ENCODE data around the gene SMARCA2.

- TF ChIP-seq, protein P1, sequence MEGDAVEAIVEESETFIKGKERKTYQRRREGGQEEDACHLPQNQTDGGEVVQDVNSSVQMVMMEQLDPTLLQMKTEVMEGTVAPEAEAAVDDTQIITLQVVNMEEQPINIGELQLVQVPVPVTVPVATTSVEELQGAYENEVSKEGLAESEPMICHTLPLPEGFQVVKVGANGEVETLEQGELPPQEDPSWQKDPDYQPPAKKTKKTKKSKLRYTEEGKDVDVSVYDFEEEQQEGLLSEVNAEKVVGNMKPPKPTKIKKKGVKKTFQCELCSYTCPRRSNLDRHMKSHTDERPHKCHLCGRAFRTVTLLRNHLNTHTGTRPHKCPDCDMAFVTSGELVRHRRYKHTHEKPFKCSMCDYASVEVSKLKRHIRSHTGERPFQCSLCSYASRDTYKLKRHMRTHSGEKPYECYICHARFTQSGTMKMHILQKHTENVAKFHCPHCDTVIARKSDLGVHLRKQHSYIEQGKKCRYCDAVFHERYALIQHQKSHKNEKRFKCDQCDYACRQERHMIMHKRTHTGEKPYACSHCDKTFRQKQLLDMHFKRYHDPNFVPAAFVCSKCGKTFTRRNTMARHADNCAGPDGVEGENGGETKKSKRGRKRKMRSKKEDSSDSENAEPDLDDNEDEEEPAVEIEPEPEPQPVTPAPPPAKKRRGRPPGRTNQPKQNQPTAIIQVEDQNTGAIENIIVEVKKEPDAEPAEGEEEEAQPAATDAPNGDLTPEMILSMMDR (IDR thresholded peaks at IDR 0.05): no peak
- TF ChIP-seq ZFX (IDR thresholded peaks at IDR 0.05; ENCODE audit: borderline replicate concordance): no peak
These were observed 142.3 kb downstream of the SMARCA2 start for GRCh38 chr9:2157277-2158110.
